Retinal pigment epithelial cell (primary cell): ENCODE data around the gene RNF168.
A peak's percentile ranks its signal among the peaks of the same experiment; 100 is the strongest.
"Not testable (repeated sequence)": the region's sequence is repeated elsewhere in the genome, so short reads cannot be mapped to it uniquely, and the experiment has no call there.

Experiments used
- DNase-seq: peaks from one replicate; pipeline ENCODE4 v3.0.0-alpha.2; 2010; ENCODE audit warnings: low read depth
- H3K4me3 ChIP-seq: 2 replicates; pipeline ENCODE4 v1.5.1; 2011; ENCODE audit warnings: mild to moderate bottlenecking, low read length, control low read depth, moderate library complexity
- TF ChIP-seq, protein P1 (sequence below): conservative IDR thresholded peaks from 2 replicates; pipeline ENCODE4 v1.5.1; 2011; ENCODE audit warnings: low read depth, low read length, control low read depth, inconsistent platforms

RNF168 gene

DNA sequence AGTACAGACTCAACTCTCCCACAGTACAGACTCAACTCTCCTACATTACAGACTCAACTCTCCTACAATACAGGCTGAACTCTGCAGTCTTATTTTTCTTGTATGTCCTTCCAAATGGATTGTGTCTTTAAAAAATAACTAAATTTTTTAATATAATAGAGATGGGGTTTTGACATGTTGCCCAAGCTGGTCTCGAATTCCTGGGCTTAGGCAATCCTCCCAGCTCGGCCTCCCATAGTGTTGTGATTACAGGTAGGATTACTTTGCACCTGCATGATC is 40.2 kb downstream of the RNF168 start:
- TF ChIP-seq, protein P1, sequence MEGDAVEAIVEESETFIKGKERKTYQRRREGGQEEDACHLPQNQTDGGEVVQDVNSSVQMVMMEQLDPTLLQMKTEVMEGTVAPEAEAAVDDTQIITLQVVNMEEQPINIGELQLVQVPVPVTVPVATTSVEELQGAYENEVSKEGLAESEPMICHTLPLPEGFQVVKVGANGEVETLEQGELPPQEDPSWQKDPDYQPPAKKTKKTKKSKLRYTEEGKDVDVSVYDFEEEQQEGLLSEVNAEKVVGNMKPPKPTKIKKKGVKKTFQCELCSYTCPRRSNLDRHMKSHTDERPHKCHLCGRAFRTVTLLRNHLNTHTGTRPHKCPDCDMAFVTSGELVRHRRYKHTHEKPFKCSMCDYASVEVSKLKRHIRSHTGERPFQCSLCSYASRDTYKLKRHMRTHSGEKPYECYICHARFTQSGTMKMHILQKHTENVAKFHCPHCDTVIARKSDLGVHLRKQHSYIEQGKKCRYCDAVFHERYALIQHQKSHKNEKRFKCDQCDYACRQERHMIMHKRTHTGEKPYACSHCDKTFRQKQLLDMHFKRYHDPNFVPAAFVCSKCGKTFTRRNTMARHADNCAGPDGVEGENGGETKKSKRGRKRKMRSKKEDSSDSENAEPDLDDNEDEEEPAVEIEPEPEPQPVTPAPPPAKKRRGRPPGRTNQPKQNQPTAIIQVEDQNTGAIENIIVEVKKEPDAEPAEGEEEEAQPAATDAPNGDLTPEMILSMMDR = no peak
- DNase-seq = no peak
- H3K4me3 ChIP-seq = no peak overlapping the region

DNA sequence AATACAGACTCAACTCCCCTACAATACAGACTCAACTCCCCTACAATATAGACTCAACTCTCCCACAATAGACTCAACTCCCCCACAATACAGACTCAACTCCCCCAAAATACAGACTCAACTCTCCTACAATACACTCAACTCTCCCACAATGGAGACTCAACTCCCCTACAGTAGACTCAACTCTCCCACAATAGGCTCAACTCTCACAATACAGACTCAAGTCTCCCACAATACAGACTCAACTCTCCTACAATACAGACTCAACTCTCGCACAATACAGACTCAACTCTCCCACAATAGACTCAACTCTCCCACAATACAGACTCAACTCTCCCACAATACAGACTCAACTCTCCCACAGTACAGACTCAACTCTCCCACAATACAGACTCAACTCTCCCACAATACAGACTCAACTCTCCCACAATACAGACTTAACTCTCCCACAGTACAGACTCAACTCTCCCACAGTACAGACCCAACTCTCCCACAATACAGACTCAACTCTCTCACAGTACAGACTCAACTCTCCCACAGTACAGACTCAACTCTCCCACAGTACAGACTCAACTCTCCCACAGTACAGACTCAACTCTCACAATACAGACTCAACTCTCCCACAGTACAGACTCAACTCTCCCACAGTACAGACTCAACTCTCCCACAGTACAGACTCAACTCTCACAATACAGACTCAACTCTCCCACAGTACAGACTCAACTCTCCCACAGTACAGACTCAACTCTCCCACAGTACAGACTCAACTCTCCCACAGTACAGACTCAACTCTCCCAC is 40.7 kb downstream of the RNF168 start:
- DNase-seq, H3K4me3 ChIP-seq: not testable (repeated sequence)

DNA sequence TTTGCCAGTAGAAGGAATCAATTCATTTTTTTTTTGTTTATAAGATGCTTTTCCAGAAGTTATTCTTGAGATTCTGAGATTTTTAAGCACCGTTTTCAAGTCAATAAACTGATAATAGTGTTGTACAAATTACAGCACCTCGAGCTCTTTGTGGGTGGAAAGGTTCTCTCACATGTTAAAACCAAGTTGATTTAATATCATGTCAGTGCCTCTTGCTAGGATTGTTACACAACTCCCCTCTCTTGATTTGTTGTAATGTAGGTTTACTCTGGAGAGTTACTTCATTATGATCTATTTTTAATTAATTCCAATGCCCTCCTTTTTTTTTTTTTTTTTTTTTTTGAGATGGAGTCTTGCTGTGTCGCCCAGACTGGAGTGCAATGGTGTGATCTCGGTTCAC is 45.5 kb downstream of the RNF168 start:
- no peak overlapping the region for H3K4me3 ChIP-seq
- DNase-seq = no peak
- TF ChIP-seq, protein P1 = no peak

DNA sequence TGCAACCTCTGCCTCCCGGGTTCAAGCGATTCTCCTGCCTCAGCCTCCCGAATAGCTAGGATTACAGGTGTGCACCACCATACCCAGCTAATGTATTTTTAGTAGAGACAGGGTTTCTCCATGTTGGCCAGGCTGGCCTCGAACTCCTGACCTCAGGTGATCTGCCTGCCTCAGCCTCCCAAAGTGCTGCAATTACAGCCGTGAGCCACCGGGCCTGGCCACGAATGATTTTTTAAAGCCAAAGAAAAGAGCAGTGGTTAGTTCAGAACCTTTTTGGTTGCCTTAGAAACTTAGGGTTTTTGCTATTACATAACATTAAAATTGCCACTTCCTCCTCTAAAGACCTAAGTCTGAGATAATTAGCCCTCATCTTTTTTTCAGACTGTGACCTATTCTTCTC is 46.1 kb downstream of the RNF168 start:
- DNase-seq = not testable (repeated sequence)

DNA sequence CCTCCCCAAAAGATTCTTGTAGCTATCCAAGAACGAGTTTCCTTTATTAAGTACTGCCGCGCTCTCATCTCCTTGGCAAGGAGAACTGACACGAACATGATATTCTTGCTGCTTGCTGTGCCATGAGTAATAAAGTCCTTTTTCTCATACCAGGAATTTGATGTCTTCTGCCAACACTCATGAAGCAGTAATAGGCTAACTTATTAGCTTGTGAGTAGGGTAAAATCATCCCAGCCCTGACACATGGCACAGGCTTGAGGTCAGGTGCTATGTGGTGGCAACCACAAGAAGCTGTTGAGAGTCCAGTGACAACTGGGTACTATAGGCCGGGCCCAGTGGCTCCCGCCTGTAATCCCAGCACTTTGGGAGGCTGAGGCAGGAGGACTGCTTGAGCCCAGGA is 48.6 kb downstream of the RNF168 start:
- no peak overlapping the region for H3K4me3 ChIP-seq
- DNase-seq = no peak
- TF ChIP-seq, protein P1 = no peak

More for the DNA sequence above, 46.1 kb downstream of the RNF168 start:
- not testable (repeated sequence) for H3K4me3 ChIP-seq

DNA sequence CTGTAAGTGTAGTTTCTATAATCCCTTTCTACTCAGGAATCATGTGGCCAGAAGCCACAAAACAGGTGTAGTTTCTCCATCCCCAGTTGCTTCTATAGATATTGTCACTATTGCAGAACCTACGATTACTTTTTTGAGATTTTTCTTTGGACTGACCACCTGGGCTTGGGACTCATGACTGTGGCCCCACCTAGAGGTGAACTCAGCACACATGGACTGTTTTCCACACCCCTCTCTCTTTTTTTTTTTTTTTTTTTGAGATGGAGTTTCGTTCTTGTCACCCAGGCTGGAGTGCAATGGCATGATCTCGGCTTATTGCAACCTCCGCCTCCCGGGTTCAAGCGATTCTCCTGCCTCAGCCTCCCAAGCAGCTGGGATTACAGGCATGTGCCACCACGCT is 58.2 kb downstream of the RNF168 start:
- DNase-seq, H3K4me3 ChIP-seq: not testable (repeated sequence)
- TF ChIP-seq, protein P1 = peak; percentile 34

DNA sequence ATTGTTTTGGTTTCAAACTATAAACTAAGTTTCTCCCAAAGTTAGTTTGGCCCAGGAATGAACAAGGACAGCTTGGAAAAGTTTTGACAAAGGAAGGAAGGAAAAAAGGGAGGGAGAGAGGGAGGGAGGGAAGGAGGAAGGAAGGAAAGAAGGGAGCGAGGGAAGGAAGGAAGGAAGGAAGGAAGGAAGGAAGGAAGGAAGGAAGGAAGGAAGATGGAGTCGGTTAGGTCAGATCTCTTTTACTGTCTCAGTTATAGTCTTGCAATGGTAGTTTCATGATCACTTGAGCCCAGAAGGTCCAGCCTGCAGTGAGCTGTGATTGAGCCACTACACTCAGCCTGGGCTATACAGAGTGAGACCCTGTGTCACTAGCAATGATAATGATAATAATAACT is 59.1 kb downstream of the RNF168 start:
- no peak for DNase-seq
- no peak overlapping the region for H3K4me3 ChIP-seq
- TF ChIP-seq, protein P1 = no peak

DNA sequence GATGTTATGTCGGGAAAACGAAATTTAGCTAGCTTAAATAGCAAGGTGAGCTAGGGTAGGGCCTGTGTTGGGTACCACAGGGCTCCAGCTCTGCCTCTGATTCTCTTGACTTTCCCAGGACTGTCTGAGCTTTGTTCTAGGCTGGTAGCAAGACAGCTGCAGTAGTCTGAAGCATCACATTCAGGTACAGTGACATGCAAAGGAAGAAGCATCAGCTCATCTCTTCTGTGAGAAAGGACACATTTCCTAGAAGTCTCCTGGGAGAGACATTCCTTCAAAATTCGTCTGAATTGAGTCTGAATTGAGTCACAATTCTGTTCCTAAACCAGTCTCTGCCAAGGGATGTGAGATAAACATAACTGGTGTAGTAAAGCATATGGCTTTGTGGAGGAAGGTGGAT is 62.9 kb downstream of the RNF168 start:
- TF ChIP-seq, protein P1 = no peak
- DNase-seq = no peak

More for the DNA sequence above, 62.9 kb downstream of the RNF168 start:
- H3K4me3 ChIP-seq = no peak overlapping the region
